Hindlimb muscle (tissue), 1 donor: Measurements from ENCODE around the gene CA4. TPM values are rescaled to one million over a fixed set of nuclear protein-coding genes. Genes with fewer than 3 reads are reported as not detected.

Experiments
- DNase-seq: peaks from one replicate; pipeline ENCODE4 v3.0.0-alpha.2; 2013
- polyA plus RNA-seq: library from polyadenylated mRNA; unstranded; fragments of 120-200 nt; gene quantifications from one replicate; pipeline ENCODE4 v1.2.1, GENCODE V29; 2013; ENCODE audit not compliant: insufficient read length

The CA4 gene
- polyA plus RNA-seq, 1 donor: 6.0 TPM

DNA sequence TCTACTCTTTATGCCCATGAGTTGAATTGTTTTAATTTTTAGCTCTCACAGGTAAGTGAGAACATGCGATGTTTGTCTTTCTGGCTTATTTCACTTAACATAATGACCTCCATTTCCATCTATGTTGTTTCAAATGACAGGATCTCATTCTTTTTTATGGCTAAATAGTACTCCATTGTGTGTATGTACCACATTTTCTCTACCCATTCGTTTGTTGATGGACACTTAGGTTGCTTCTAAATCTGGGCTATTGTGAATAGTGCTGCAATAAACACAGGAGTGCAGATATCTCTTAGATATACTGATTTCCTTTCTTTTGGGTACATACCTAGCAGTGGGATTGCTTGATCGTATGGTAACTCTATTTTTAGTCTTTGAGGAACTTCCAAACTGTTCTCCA, 19.3 kb upstream of the CA4 start:
- DNase-seq: no peak

DNA sequence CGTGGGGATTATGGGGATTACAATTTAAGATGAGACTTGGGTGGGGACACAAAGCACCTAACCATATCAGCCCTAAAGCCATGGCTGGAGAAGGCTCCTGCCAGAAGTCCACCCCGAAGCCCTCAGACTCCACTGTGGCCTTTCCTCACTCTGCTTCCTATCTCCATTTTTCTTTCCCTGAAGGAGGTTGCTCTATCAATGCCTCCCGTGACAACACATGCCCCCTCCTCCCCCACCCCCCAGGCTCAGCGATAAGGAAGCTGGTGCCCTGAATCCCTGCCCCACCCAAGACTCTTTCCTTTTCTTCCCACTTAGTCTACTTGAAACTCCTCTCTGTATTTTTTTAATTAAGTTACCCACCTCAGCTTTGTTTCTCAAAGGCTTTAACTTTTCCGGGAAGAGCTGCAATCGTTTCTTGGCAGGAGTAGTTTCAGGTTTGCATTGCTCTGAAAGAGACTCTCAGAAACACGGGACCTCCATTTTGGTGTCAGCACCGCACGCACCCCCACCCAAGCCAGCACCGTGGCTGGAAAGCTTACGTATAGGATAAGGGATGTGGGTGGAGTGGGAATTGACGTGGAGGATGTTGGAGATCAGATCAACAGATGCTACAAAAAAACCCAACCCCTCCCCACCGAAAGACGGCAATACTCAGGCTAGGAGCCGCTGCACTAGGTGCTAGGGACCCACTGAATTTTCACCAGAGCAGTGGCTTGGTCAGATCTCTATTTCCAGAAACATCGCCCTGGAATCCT, 15.2 kb upstream of the CA4 start:
- DNase-seq: no peak

DNA sequence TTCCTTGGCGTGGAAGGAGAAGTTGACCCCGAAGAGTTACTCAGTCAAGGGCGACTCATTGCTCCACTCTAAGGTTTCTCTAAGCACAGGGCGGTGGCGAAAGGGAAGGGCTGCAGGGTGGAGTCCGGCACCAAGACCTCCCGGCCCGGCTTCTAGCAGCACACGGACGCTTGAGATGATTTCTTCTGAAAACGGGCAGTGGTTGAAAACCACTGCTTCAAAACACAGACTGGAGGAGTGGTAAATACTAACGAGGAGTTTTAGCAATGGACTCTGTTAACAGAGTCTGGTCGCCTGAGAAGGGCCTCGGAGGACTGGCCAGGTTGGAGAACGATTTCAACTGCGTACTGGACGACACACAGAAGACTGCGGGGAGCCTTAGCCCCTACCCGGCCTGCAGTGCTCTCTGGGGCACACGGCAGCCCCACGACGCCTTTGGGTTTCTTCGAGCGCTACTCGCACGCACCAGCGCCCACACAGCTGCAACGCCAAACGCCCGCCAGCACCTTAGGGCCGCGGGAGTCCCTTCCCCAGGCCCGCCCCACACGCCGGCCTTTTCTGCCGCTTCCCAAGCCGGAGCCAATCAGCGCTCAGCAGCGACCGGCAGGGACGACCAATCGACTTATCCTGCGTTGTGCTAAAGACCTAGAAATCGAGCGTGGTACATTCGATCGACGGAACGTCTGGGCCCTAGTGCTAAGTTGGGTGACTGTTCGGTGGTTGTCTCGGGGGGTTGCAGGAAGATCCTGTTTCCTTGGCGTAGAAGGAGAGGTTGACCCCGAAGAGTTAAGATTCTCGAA, 14.4 kb upstream of the CA4 start:
- DNase-seq: peak; percentile 83

DNA sequence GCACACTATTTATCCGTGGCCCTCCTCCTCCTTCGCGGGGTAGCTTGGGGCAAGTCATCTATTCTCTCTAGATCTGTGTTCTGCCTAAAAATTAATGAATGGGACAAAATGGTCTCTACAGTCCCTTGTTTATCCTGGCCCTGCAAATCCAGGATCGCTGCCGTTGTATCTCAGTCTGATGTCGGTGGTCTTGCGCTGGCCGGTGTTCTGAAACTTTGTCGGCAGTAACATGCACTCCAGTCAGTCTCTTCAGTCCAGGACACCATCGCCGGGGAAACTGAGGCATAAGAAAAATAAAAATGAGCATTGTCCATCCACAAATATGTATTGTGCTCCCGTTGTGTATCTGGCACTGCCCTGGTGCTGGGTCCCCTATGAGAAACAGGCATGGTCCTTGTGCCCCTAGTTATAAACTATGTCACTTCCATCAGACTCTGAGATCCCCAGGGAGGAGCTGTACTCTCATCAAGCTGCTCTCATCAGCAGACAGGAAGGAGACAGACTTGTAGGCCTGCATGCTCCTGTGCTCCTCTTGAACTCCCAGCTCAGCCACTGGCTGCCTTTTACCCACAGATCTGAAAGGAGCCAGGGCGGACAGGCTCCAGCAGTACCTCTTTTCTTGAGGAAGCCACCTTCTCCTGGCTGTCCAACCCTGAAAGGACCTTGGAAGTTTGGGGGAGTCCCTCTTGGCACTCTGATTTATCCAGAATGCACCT, 13.7 kb upstream of the CA4 start:
- no peak for DNase-seq

DNA sequence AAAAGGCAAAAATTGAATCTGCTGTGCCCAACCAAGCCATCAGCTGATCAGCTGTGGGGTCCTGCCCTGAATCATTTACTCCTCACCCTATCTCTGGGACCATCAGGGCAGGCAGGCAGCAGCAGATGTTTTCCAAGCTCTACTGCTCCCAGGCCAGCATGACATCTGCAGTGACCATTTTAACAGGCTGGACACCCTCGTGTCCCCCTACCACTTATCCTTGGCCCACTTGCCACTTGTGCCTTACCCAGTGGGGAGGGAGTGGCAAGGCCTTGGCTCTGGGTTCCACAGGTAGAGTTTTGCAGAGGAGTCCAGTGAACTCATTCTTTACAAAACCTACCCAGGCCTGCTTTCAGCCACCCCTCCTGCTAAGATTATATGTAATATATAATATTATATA, 12.0 kb upstream of the CA4 start:
- no peak for DNase-seq

DNA sequence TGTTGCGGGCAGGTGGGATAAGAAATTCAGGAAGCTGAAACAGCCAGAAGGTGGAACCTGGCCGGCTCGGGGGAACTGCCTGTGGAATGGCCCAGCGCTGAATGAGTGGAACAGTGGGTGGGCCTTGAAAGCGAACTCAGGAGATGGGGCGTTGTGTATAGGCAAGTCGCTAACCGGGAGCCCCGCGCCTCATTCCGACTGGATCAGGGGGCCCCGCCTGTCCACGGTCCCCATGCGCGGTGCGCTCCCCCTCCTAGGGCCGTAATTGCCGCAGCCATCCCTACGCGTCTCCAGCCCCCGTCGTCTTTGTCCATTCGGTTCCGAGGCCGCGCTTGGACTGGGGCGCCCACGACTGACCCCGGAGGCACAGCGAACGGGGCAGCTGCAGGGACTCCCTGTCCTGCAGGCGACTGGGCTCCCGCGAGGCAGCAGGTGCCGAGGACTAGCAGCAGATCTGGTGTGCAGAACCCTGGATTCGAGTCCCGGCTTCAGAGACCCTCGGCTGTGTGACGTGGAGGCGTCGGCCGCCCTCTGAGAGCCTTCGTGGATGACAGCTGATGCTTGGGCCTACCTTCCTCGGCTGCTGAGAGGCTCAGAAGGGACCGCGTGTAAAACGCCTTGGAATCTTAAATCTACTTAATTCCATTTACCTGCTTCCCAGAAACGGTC, 10.9 kb upstream of the CA4 start:
- no peak for DNase-seq

DNA sequence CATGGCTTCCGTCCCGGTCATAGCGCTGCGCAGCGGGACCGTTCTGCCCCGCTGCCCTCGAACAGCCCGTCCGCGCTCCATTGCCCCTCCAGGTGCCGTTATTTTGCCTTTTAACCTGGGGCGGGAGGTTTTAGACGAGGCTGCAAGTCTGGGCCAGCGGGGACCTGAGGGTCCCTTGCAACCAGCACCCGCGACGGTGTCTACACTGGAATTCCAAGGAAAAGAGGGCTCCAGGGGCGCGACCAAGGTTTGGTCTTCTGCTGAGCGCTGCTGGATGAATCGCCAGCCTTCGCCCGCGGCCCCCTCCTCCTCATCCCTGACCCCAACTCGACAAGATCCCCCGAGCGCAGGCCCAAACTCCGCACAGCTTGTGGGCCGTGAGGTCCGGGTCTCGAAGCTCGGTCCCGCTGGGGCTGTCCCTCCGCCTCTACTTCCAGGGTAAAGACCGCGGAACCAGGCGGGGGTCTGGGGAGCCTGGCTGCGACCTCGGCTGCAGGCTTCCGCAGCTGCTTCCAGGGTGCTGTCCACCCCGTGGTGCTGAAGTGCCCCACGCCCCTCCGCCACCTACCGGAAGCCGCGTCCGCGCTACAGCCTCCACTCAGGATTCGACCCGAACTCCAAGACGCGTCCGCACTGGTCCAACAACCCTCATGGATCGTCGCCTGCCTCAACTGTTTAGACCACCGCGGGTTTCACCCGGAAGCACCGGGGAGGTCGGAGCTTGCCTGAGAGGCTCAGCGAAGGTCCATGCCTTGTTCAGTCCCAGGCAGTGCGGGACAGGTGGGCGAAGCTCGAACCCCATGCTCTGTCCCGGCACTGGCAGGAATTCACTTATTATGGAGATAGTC, 10.1 kb upstream of the CA4 start:
- peak; percentile 77 for DNase-seq

DNA sequence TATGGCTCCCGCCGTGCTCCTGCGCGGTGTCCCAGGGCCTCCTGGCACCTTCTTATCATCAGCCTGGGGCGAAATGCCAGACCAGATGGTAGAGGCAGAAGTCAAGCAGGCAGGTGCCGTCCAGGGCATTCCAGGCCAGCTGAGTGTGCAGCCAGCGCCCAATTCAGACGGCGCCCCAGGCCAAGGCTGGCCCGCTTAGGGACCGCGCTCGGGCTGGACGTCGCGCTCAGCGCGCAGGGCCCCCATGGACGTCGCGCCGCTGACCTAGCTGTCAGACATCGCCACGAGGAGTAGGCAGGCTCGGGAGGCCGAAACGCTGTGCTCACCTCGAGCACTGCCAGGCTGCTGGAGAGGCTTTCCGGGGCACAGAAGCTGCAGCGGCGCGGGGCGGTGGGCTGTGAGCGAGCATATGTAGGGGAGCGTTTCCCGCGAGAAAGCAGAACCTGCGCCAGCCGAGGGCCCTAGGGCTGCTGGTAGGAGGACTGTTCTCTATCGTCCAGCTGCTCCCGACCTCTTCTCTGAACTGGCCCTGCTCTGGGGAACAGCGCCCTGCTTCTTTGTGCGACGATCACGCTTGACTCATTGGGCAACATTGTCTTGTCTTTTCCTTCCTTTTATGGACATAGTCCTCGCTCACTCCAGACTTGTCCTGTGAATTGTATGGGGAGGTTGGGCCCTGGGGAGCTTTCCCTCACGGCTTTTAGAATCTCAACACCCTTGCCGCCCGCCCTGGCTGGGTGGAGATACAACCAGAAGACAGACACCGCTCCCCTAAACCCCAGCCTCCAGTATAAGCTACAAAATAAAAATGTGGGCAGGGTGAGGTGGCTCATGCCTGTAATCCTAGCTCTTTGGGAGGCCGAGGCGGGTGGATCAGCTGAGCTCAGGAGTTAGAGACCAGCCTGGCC, 8.4 kb upstream of the CA4 start:
- no peak for DNase-seq

DNA sequence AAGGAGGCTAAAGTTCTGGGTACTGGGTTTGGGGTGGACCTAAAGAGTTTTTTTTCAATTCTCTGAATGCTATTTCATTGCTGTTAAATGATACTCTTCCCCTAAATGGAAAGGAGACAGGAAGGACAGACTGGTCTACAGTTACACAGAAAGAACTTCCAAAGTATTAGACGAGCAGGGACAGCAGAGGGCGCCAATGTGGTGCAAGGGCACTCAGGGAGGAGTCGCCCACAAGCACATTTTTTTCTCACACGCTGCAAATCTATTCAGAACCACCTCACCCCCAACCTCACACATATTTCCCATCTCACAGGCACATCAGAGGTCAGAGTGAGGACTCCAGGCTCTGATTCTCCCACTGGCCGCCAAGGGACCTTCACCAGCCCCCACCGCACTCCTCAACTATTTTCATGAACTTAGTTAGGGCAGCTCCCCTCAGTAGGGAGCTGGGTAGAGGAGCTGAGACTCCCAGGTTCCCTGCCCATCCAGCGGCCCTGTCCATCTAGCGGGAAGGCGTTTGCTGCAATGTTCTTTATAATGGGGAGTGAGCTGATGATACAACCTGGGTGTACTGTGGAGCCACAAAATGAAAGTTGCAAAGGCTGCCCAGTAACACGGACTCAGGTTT, 6.8 kb upstream of the CA4 start:
- DNase-seq: peak; percentile 73

DNA sequence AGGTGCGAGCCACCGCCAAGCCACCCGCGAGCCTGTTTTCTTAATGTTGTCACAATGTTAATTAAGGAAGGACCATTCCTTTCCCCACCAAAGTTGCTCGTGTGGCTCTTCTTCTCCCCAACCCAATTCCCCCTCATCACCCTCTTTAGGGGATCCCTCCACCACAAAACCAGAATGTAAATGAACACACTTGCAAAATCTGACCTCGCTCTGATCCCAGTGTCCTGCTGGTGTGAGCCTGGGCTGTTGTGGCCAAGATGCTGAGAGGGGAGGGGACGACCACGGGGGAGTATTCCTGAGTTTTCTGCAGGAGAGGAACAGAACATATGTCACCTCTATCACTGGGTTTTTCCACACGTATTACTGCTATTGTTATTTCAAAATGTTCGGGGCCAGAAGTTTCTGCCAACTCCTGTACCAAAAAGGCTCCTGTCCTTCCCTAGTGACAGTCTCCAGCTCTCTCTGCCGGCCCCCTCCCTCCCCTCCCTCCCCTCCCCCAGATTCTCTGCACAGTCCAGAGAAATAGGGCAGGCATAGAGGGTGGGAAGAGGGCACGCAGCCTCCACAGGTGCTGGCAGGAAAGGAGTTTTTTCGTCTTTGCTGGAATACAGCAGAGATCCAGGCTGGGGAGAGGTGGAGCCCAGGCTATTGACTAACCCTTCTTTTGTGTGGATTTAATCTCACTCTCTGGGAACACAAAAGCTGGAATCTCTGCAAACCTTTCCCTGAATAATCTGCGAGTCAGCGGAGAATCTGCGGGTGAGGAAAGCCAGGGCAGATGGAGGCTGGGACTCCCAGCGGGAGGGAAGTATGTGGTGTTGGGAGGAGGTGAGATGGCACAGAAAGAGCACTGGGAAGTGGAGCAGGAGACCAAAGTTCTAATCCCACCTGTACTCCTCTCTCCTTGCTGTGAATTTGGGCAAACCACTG, 4.5 kb upstream of the CA4 start:
- DNase-seq: no peak

DNA sequence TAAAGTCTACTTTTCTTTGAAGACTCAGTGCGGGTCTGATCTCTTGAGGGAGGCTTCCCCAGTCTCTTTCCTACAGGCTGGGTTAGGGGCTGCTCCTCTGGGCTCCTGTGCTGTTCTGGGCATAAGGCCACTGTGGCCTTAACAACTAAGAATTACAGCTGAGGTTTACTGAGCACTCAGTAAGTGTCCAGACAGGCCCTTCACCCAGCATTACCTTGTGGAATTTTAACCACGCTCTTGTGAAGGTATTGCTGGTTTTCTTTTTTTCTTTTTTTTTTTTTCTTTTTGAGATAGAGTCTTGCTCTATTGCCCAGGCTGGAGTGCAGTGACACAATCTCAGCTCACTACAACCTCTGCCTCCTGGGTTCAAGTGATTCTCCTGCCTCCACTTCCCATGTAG, 3.6 kb upstream of the CA4 start:
- DNase-seq: no peak

DNA sequence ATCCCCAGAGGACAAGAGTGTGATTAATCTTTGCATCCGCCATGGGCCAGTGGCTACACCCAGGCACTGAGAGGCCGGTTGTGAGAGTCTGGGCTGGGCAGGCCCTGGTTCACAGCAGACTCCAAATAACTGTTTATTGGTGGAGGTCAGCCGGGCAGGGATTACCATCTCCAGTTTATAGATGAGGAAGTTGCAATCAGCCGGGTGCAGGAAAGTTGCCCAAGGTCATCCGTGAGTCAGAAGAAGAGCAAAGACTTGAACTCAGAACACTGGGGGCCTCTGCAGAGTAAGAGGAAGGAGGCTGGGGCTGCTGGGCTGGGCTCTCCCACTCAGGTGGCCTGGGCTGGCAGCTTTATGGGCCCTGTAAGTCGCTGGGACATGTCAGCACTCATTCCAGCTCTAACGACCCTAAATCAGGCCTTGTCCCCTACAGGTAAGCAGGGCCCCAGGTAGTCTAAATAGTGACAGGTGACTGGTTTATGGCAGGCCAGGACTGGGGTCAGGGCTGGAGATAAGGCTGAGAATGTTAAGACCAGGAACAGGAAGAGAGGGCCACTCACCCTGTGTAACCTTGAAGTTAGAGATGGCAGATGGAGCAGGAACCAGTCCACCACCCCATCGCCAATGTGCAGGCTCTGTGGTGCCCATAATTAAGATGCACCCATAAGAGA, 2.1 kb upstream of the CA4 start:
- no peak for DNase-seq

DNA sequence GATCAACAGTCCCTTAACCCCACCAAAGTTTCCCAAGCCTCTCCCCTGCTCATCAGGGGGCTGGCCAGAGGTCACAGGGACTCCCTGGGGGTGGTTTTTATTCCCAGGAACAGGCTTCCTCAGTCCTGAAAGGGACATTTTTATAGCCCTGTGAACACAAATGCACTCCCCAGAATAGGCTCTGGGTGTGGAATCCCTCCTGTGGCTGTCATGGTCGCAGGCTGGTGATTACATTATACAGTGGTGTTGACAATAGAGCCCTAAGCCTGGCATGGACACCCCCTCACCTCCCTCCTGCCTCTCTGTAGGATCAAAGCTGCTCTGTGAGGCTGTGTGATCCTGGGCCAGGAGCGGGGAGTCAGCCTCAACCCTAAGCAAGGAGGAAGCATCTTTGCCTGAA, 1.4 kb upstream of the CA4 start:
- DNase-seq: no peak

DNA sequence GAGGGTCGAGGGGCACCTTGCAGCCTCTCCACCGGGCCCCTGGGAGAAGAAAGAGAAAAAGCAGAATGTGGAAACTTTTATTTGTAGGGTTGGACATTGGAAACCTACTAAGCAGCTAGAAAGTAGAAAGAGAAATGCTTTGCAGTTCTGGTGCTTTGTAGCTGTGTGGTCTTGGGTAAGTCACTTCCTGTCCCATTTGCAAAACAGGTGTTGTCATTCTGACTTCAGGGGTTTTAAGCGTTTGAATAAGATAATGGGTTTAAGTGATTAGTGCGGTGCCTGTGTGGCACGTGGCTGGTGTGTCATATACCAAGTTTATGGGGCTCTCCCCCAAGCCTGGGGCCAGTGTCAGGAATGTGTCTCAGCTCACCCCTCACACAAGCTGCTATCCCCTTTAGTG, 1.6 kb downstream of the CA4 start:
- no peak for DNase-seq

DNA sequence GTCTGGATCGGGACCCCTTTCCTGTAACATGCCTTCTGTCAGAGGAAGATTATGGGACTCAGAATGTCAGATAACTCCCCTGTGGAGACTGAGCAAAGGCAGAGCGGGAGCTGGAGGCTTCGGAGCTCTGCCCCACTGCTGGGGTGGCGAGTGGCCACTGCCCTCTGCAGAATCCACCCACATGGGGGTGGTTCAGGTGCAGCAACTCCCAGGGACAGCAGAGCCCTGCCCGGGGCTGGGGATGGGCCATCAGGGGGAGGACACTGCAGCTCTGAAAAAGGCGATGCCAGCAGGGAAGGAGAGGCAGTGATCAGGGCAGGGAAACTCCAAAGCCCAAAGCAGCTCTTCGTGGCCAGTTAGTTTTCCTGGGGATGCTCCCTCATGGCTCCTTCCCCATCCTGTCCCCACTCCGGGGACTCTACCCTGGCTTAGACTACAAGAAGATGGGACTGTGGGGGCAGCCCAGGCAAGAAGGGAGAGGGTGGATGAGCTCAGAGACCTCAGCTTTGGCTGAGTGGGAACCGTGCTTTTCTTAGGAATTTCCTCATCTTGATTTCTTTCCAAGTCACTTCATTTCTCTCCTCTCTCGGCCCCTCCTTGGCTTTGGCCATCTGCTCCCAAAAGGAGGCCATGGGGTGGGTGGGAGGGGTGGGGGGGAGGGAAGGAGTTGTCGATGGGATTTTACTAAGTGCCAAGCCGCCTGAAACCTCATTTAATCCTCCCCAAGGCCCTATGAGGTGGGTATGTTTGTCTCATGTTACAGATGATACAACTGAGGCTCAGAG, 4.0 kb downstream of the CA4 start:
- no peak for DNase-seq

DNA sequence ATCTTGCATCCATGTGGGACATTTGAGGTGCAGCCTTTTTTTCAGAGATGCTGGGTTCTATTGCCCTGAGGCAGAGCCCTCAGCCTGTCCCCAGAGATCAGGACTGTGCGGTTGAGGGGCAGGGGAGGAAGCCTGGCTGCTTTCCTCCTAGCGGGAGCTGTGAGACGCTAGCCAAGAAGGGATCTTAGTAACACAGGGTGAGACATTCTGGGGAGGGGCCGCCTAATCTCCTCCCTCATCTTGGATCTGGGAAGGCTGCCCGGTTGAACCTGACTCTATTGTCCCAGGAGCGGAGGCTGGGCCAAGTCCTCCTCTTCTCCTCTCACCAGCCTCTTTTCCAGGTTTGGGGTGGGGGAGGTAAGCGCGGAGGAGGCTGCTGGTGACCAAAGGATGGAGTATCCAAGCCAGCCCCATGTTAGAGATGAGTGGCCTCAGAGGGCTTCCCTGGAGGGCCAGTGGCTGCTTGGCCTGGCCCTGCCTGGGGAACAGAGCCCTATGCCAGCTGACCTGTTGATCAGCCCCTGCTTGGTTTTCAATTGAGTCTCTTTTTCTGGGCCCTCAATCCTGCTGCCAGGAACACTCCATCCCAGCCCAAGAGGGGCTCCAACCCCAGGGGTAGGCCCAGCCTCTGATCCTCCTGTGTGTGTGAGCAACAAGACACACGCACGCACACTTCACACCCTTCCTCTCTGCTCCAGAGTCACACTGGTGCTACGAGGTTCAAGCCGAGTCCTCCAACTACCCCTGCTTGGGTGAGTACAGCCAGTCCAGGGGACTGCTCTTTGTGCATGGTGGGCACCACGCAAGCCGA, 5.0 kb downstream of the CA4 start:
- peak; percentile 81 for DNase-seq

DNA sequence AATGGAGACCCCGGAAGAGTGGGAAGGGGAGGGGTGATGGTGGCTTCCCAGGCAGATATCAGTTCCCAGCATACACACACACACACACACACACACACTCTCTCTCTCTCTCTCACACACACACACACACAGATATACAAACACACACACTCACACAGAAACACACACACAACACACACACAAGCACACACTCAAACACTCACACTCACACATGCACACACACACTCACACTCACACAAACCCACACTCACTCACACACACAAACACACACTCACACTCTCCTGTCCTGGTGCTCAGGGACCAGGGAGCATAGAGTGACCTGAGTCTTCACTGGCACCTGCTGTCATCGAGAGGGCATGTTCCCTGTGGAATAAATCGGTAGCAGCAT, 5.6 kb downstream of the CA4 start:
- no peak for DNase-seq
